Liver (tissue), 9 donors: Measurements from ENCODE around the gene MANF. TPM values are rescaled to one million over a fixed set of nuclear protein-coding genes. Genes with fewer than 3 reads are reported as not detected.

Experiments
- DNase-seq: peaks from one replicate; pipeline ENCODE4 v3.0.0-alpha.2; 2017; ENCODE audit warnings: low spot score
- H3K27ac ChIP-seq, 2 donors: one replicate each; pipeline ENCODE4 v1.7.0; 2013; ENCODE audit warnings: inconsistent platforms in 2 of 2, low read length in 2 of 2, control low read depth in 1 of 2, low read depth in 1 of 2, mild to moderate bottlenecking in 1 of 2
- H3K27me3 ChIP-seq, 4 donors: one replicate each; pipeline versions ENCODE4 v1.6.1 to v1.7.0; 2013; ENCODE audit warnings: low read length in 3 of 4, inconsistent platforms in 1 of 4, mild to moderate bottlenecking in 1 of 4, moderate library complexity in 1 of 4; ENCODE audit not compliant: control insufficient read depth in 4 of 4, insufficient read depth in 4 of 4
- H3K36me3 ChIP-seq, 4 donors: one replicate each; pipeline versions ENCODE4 v1.6.1 to v1.7.0; 2013; ENCODE audit warnings: low read length in 3 of 4, mild to moderate bottlenecking in 3 of 4, low read depth in 1 of 4, moderate library complexity in 1 of 4; ENCODE audit not compliant: control insufficient read depth in 4 of 4, insufficient read depth in 3 of 4
- H3K4me1 ChIP-seq, 4 donors: one replicate each; pipeline versions ENCODE4 v1.6.1 to v1.7.0; 2013; ENCODE audit warnings: low read length in 3 of 4, mild to moderate bottlenecking in 3 of 4, moderate library complexity in 1 of 4; ENCODE audit not compliant: control insufficient read depth in 4 of 4, insufficient read depth in 4 of 4
- H3K4me3 ChIP-seq, 3 donors: one replicate each; pipeline versions ENCODE4 v1.6.1 to v1.7.0; 2013; ENCODE audit warnings: low read length in 3 of 3, control low read depth in 1 of 3, low read depth in 1 of 3, mild to moderate bottlenecking in 1 of 3
- H3K9ac ChIP-seq, 2 donors: one replicate each; pipeline ENCODE4 v1.7.0; 2013; ENCODE audit warnings: low read length in 2 of 2, mild to moderate bottlenecking in 2 of 2, moderate library complexity in 2 of 2, control low read depth in 1 of 2, low read depth in 1 of 2
- H3K9me3 ChIP-seq, 4 donors: one replicate each; pipeline versions ENCODE4 v1.6.1 to v1.7.0; 2013; ENCODE audit warnings: low read length in 3 of 4; ENCODE audit not compliant: control insufficient read depth in 4 of 4
- ATF3 ChIP-seq: IDR thresholded peaks from 2 replicates; pipeline ENCODE4 v1.6.1; 2016; ENCODE audit warnings: antibody characterized with exemption
- EGR1 ChIP-seq, 2 donors: IDR thresholded peaks; 2 replicates each; pipeline ENCODE4 v1.6.1; 2016 to 2018; ENCODE audit warnings: antibody characterized with exemption in 2 of 2, low read depth in 2 of 2
- FOXA2 ChIP-seq: IDR thresholded peaks from 2 replicates; pipeline ENCODE4 v1.6.1; 2016; ENCODE audit warnings: antibody characterized with exemption
- GABPA ChIP-seq, 2 donors: IDR thresholded peaks in 1 of 2; conservative IDR thresholded peaks in 1 of 2; 2 replicates each; pipeline ENCODE4 v1.6.1; 2016; ENCODE audit warnings: antibody characterized with exemption in 2 of 2, mild to moderate bottlenecking in 1 of 2, moderate library complexity in 1 of 2
- HNF4A ChIP-seq, 2 donors: conservative IDR thresholded peaks; 2 replicates each; pipeline ENCODE4 v1.6.1; 2016; ENCODE audit warnings: antibody characterized with exemption in 2 of 2, mild to moderate bottlenecking in 2 of 2
- HNF4G ChIP-seq: IDR thresholded peaks from 2 replicates; pipeline ENCODE4 v1.6.1; 2016; ENCODE audit warnings: antibody characterized with exemption
- MAX ChIP-seq: IDR thresholded peaks from 2 replicates; pipeline ENCODE4 v1.6.1; 2016; ENCODE audit warnings: antibody characterized with exemption
- NR2F2 ChIP-seq: IDR thresholded peaks from 2 replicates; pipeline ENCODE4 v1.6.1; 2016; ENCODE audit warnings: antibody characterized with exemption
- RAD21 ChIP-seq, 2 donors: IDR thresholded peaks; 2 replicates each; pipeline ENCODE4 v1.6.1; 2016; ENCODE audit warnings: antibody characterized with exemption in 2 of 2, mild to moderate bottlenecking in 2 of 2
- REST ChIP-seq: IDR thresholded peaks from 2 replicates; pipeline ENCODE4 v1.6.1; 2016; ENCODE audit warnings: antibody characterized with exemption, mild to moderate bottlenecking
- RXRA ChIP-seq, 2 donors: IDR thresholded peaks; 2 replicates each; pipeline ENCODE4 v1.6.1; 2017 to 2018; ENCODE audit warnings: antibody characterized with exemption in 2 of 2, mild to moderate bottlenecking in 1 of 2
- SP1 ChIP-seq: IDR thresholded peaks from 2 replicates; pipeline ENCODE4 v1.6.1; 2018; ENCODE audit warnings: antibody characterized with exemption, mild to moderate bottlenecking
- TAF1 ChIP-seq: conservative IDR thresholded peaks from 2 replicates; pipeline ENCODE4 v1.6.1; 2016; ENCODE audit warnings: antibody characterized with exemption, mild to moderate bottlenecking
- YY1 ChIP-seq: IDR thresholded peaks from 2 replicates; pipeline ENCODE4 v1.6.1; 2016; ENCODE audit warnings: antibody characterized with exemption, mild to moderate bottlenecking
- ZBTB33 ChIP-seq: IDR thresholded peaks from 2 replicates; pipeline ENCODE4 v1.6.1; 2016; ENCODE audit warnings: antibody characterized with exemption
- WGBS: extraction: QIAGEN DNeasy Blood & Tissue Kit; methylation state at CpG from one replicate; pipeline ENCODE4 v1.1.7; 2013; 5-methylcytosine and 5-hydroxymethylcytosine counted together
- polyA plus RNA-seq, 2 donors: library from polyadenylated mRNA; stranded (reverse) in 1 of 2; unstranded in 1 of 2; fragments of 200-250 nt in 1 of 2; fragments of >200 nt in 1 of 2; fragmentation: Nextera tagmentation in 1 of 2; extraction: Ambion mirVana in 1 of 2; gene quantifications; one replicate each; pipeline versions ENCODE4 v1.2.1 to v1.2.3, GENCODE V29; 2013 to 2015
- total RNA-seq, 2 donors: library from RNA; depleted of rRNA; stranded (reverse); fragments of >200 nt; gene quantifications; one replicate each; pipeline ENCODE4 v1.2.3, GENCODE V29; 2014
- donor health status: healthy.
- donor health status: healthy.
- donor health status: healthy.
- donor health status: healthy.
- donor health status: healthy.

MANF gene
- total and polyA plus RNA-seq, 4 donors: 28.9 to 116 (median 75.6) TPM

GRCh38 chr3:51340013-51340829 lies 44.9 kb upstream of the MANF start:
- TF ChIP-seq NR2F2: no peak
- TF ChIP-seq GABPA (IDR thresholded peaks at IDR 0.05 in 1 of 2, conservative IDR thresholded peaks at IDR 0.05 in 1 of 2): no peak
- TF ChIP-seq RXRA (IDR thresholded peaks at IDR 0.05): no peak
- no peak for TF ChIP-seq REST
- TF ChIP-seq MAX: no peak
- no peak for TF ChIP-seq HNF4A (conservative IDR thresholded peaks at IDR 0.05)
- TF ChIP-seq ATF3: no peak
- no peak for TF ChIP-seq TAF1
- TF ChIP-seq SP1: no peak
- no peaks in the 10 kb centered on the region for H3K9me3 ChIP-seq
- no peak overlapping the region for H3K27ac ChIP-seq
- peaks cover 0 to 2% (median 0%) of the 10 kb centered on the region in 4 donors for H3K27me3 ChIP-seq
- no peaks in the 10 kb centered on the region for H3K4me1 ChIP-seq
- no peaks in the 10 kb centered on the region for H3K36me3 ChIP-seq
- H3K4me3 ChIP-seq: no peak overlapping the region
- 86% methylated on average over 4 of the region's 4 CpGs for WGBS
- no peak for DNase-seq
- H3K9ac ChIP-seq: no peak overlapping the region

- 90% methylated on average over 8 of the region's 8 CpGs for WGBS
- H3K36me3 ChIP-seq: no peaks in the 10 kb centered on the region
- no peaks in the 10 kb centered on the region for H3K9me3 ChIP-seq
- no peak overlapping the region for H3K27ac ChIP-seq
- peaks cover 0 to 2% (median 0%) of the 10 kb centered on the region in 4 donors for H3K27me3 ChIP-seq
- H3K4me3 ChIP-seq: no peak overlapping the region
- no peaks in the 10 kb centered on the region for H3K4me1 ChIP-seq
- H3K9ac ChIP-seq: no peak overlapping the region
- peak; percentile 30 for DNase-seq
- no peak for TF ChIP-seq HNF4G
These were observed 44.0 kb upstream of the MANF start for GRCh38 chr3:51340989-51341636.

GRCh38 chr3:51343918-51344687 lies 41.0 kb upstream of the MANF start:
- H3K36me3 ChIP-seq: no peaks in the 10 kb centered on the region
- no peak overlapping the region for H3K4me3 ChIP-seq
- 74% methylated on average over 7 of the region's 7 CpGs for WGBS
- DNase-seq: peak; percentile 27
- no peak for TF ChIP-seq YY1
- no peak for TF ChIP-seq ZBTB33
- TF ChIP-seq HNF4G: no peak
- no peak for TF ChIP-seq SP1
- TF ChIP-seq GABPA (IDR thresholded peaks at IDR 0.05 in 1 of 2, conservative IDR thresholded peaks at IDR 0.05 in 1 of 2): no peak
- no peak for TF ChIP-seq NR2F2
- no peak for TF ChIP-seq RAD21 (IDR thresholded peaks at IDR 0.05)
- no peak for TF ChIP-seq EGR1 (IDR thresholded peaks at IDR 0.05; ENCODE audit: low read depth in 2 of 2)
- no peak for TF ChIP-seq FOXA2
- H3K9ac ChIP-seq: no peak overlapping the region
- H3K27me3 ChIP-seq: no peaks in the 10 kb centered on the region
- H3K4me1 ChIP-seq: no peaks in the 10 kb centered on the region
- H3K9me3 ChIP-seq: no peaks in the 10 kb centered on the region
- no peak overlapping the region for H3K27ac ChIP-seq
